Left lobe of liver (tissue), 2 donors: ENCODE results near the gene R3HDM4. TPM values are rescaled to one million over a fixed set of nuclear protein-coding genes. Genes with fewer than 3 reads are reported as not detected.
"Not testable (repeated sequence)": the region's sequence is repeated elsewhere in the genome, so short reads cannot be mapped to it uniquely, and the experiment has no call there.

Experiments used
- ATAC-seq: fragments of 200-7000 bp; cut with Tn5 transposase; one replicate; pipeline ENCODE4 v1.9.1; 2020; ENCODE audit warnings: mild to moderate bottlenecking, moderate library complexity
- DNase-seq: peaks from one replicate; pipeline ENCODE4 v3.0.0-alpha.2; 2020; ENCODE audit warnings: low spot score
- total RNA-seq: library from RNA; stranded (reverse); gene quantifications from one replicate; pipeline ENCODE4 v1.2.1, GENCODE V29; 2021
- donor health status: DM: no; HTN: no; CAD: no; lungs with moderate emphysema.
- donor health status: DM: no; HTN: yes; CAD: no.

R3HDM4 gene
- total RNA-seq, 1 donor from 2014 or later: 20.9 TPM

DNA sequence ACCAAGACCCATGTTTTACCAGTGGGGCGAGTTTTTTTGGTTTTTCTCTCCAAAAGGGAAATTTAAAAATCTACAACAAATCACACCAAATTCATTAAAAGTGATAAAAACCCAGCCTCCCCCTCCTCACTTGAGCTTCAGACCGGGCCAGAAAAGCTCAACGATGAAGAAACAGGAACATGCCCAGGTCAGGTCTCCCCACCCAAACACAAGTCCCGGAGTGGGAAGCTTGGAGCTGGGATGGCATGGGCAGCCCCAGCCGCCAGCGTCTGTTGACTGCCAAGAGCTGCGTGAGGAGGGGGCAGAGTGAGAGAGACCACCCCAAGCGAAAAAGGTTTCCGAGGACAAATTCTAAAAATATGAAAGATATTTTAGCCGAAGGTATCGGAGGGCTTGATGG is 16.0 kb downstream of the R3HDM4 start:
- ATAC-seq (no peak), DNase-seq (no peak)

DNA sequence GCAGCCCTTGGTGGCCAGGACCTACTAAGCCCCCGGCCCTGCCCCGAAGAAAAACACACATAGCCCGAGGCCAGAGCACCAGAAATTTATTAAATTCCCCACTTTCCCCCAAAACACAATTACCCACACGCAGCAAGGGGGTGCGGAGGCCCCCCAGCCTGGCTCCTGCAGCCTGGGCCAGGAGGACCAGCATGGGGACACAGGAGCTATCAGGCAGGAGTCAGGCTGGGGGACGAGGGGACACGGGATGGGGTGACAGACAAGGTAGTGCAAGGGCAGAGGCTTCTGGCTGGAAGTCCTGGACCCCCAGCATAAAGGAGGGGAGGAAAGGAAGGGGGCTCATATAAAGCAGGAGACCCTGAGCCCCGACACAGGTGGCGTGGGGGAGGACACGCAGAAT is 16.6 kb downstream of the R3HDM4 start:
- DNase-seq (no peak), ATAC-seq (no peak)

DNA sequence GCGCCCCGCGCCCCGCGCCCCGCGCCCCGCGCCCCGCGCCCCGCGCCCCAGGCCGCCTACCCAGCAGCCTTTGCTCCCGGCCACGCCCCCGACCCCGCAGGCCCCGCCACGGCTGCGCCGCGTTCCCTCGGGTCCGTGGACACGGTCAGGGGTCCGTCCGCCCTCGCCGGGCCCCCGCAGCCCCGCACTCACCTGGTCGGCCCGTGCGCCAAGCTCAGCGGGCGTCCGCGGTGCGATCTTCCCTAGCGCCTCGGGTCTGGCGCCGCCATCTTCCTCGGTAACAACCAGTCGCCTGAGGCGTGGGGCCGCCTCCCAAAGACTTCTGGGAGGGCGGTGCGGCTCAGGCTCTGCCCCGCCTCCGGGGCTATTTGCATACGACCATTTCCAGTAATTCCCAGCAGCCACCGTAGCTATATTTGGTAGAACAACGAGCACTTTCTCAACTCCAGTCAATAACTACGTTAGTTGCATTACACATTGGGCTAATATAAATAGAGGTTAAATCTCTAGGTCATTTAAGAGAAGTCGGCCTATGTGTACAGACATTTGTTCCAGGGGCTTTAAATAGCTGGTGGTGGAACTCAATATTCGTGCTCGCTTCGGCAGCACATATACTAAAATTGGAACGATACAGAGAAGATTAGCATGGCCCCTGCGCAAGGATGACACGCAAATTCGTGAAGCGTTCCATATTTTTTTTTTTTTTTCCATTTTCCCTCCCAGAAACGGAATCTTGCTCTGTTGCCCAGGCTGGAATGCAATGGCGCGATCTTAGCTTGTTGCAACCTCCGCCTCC is 19.9 kb downstream of the R3HDM4 start, which contains the start of the genes MED16 and RNU6-9:
Gene MED16, minus strand, starts transcription at position 294 of the 796 bp plus-strand sequence. CDS start 2,056 bp downstream, outside the sequence.
Gene RNU6-9, plus strand, starts transcription at position 591 of the 796 bp plus-strand sequence.
- ATAC-seq: peak; percentile 97
- peak; percentile 90 for DNase-seq

DNA sequence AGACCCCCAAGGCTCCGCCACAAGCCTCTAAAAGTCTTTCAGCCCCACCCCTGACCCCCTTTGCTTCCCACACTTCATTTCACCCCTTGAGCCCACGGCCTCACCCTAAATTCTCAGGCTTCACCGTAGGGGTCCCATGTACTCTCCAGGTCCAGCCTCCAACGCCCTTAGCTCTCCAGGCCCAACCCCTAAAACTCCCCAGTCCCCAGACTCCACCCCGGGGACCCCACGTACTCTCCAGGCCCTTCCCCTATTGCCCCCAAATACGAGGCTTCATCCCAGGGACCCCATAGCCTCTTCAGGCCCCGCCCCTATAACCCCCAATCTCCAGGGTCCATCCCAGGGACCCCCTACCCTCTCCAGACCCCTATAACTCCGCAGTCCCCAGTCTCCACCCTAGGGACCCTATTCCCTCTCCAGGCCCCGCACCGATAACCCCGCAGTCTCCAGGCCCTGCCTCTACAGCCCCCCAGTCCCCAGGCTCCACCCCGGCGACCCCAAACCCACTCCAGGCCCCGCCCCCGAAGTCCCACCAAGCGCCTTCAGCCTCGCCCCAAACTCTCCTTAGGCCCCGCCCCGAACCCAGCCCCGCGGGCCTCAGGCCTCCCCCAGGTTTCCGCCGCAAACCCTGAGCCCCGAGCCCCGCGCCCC is 20.7 kb downstream of the R3HDM4 start:
- no peak for ATAC-seq
- no peak for DNase-seq

DNA sequence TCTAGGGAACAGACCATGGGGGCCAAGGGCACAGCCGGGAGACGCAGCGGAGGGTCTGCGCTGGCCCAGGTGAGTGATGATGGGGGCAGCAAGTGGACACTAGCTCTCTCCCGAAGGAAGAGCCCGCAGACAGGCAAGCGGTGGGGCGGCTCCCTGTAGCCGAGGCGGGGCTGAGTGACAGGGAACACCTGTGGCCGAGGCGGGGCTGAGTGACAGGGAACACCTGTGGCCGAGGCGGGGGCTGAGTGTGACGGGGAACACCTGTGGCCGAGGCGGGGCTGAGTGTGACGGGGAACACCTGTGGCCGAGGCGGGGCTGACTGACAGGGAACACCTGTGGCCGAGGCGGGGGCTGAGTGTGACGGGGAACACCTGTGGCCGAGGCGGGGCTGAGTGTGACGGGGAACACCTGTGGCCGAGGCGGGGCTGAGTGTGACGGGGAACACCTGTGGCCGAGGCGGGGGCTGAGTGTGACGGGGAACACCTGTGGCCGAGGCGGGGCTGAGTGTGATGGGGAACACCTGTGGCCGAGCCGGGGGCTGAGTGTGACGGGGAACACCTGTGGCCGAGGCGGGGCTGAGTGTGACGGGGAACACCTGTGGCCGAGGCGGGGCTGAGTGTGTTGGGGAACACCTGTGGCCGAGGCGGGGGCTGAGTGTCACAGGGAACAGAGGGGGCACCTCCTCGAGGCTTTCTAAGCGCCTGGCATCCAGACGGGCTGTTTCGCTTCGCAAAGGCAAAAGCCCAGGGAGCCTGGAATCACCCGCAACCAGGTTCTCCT is 21.4 kb downstream of the R3HDM4 start:
- not testable (repeated sequence) for ATAC-seq, DNase-seq

DNA sequence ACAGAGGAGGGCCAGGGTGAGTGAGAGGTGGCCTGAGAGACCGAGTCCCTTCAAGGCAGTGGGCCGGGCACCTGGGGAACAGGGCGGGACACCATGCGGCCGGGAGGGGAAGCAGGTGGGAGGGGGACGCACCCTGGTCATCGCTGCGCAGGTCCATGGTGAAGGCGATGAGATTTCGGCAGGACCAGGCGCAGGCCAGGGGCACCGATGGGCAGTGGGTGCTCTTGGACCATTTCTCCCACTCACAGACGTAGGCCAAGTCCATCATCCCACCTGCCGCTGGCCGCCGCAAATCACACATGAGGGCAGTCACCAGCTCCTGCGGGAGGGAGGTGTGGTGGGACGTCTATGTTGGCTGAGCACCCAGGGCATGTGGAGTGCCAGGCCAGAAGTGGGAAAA is 22.2 kb downstream of the R3HDM4 start:
- ATAC-seq (no peak), DNase-seq (no peak)

DNA sequence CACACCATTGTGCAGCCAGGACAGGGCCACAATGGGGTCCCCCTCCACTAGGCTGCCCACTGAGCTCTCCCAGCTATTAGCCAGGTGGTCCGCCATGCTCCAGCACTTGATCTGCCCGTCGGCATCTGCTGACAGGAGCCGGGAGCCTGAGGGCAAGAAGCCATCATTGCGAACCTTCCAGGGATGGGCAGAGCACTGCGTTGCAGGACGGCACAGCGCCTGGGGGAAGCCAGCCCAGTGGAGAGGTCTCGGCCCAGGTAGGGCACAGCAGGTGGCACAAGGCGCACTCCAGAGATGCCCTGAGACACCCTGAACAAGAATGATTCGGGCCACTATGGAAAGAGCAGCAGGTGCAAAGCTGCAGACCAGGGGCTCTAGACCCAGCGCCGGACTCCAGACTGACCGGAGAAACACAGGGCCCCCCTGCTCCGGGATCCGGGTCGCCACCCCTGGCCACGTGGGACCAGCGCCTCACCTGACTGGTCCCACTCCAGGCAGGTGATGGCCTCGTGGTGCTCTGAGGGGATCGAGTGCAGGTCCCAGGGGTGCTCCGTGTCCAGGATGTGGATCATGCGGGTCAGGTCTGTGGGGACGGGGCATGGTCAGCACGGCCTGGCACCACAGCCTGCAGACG is 23.2 kb downstream of the R3HDM4 start:
- no peak for ATAC-seq
- no peak for DNase-seq

DNA sequence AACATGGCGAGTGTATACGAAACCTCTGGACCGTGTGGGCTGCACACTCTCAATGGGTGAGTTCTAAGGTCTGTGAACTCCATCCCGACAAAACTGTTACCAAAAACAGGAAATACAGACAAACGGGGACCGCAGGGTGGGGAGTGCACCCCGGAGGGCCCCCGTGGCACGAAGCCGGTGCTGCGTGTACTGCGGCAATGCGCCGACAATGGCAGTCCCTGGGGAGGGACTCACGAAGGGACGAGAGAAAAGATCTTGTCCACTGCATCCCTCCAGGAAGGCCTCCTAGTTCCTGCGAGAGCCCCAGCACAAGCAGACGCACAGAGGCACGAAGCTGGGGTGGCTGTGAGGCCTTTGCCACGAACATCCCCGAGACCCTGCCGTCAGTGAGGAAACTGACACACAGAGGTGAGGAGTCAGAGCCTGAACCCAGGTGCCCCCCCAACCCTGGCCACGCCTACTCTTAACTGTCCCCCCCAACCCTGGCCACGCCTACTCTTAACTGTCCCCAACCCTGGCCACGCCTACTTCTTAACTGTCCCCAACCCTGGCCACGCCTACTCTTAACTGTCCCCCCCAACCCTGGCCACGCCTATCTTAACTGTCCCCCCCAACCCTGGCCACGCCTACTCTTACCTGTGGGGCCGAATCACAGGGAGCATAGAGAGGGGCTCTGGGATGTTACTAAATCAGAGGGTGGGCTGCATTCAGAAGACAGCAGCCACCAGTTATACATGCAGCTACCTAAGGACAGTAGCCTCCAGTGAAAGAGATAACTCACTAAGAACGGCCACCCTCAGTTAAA is 24.2 kb downstream of the R3HDM4 start:
- no peak for DNase-seq
- no peak for ATAC-seq

DNA sequence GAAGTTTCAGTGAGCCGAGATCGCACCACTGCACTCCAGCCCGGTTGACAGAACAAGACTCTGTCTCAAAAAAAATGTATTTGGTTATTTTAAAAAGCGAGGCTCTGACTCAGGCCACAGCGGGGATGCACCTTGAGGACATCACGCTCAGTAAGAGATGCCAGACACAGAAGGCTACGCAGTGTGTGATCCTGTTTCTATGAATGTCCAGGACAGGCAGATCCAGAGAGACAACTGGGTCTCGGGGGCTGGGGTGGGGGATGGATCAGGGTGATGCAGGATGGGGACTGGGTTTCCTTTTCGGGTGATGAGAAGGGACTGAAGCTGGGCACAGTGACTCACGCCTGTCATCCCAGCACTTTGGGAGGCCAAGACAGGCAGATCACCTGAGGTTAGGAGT is 25.4 kb downstream of the R3HDM4 start:
- DNase-seq (no peak), ATAC-seq (no peak)

DNA sequence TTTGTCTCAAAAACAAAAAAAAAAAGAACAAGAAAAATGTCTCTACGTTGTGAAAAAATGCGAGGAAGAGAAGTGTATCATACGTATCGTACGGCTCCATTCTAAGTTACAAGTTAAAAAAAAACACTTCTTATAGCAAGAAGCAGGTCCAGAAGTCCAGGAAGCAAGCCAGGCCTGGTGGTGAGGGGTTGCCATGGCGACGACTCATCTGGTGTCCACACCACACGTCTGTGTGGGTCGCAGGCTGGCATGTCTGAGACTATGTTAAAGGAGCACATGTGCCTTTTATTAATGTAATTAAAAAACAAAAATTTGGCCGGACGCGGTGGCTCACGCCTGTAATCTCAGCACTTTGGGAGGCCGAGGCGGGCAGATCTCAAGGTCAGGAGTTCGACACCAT is 25.9 kb downstream of the R3HDM4 start:
- no peak for ATAC-seq
- no peak for DNase-seq

DNA sequence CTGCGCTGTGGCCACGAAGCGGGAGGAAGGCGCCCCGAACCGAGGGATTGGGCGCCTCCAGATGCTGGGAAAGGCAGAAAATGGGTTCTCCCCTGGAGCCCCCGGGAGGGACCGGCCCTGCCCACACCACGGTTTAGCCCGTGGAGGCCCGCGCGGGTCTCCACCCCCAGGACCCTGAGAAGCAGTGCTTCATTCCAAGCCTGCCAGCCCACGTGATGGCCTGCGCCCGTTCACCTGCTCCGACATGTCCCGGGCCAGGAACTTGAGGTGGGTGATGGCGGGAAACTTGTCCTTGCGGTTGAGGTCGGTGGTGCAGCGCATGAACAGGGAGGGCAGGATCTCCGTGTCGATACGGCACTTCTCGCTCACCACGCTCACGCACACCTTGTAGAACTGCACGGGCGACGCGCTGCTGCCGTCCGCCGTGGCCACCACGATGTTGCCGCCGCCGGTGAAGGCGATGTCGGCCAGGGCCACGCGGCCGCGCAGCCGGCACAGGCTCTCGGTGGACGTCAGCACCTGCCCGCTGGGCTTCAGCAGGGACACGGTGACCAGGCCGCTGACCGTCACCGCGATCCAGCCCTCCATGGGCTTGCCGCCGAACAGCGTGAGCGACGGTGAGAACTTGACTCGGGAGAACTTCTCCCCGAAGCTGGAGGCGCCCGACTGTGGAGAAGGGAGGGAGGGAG is 27.3 kb downstream of the R3HDM4 start:
- ATAC-seq: no peak
- no peak for DNase-seq

DNA sequence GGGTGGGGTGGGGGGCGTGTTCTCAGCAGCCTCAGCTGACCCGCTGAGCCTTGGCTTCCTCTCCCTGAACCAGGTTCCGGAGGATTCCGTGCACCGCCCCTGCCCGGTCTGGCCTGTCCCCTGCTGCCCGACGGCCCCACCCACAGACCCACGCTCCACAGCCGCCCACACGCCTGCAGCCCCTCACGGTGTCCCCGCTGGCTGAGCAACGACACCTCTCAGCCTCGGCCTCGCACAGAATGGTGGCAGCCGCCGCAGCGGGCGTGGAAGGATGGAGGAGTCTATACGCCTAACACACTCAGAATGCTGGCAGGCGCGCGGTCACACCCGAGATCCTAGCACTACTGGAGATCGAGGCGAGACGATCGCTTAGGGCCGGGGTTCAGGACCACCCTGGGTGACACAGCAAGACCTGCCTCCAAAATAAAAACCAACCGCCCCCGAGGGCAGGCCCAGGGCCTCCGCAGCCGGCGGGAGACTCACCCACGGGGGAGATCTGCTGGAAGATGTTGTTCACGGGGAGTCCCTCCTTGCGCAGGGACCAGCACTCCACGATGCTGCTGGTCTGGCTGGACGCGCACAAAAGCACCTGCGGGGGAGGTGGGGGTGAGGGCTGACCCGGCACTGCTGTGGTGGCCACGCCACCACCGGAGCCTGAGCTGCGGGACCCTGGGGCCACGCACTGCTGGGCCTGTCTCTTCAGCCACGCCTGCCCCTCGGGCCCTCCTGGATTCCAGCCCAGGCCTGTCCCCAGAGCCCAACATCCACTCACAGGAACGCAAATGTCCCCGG is 28.4 kb downstream of the R3HDM4 start:
- no peak for DNase-seq
- ATAC-seq: no peak

DNA sequence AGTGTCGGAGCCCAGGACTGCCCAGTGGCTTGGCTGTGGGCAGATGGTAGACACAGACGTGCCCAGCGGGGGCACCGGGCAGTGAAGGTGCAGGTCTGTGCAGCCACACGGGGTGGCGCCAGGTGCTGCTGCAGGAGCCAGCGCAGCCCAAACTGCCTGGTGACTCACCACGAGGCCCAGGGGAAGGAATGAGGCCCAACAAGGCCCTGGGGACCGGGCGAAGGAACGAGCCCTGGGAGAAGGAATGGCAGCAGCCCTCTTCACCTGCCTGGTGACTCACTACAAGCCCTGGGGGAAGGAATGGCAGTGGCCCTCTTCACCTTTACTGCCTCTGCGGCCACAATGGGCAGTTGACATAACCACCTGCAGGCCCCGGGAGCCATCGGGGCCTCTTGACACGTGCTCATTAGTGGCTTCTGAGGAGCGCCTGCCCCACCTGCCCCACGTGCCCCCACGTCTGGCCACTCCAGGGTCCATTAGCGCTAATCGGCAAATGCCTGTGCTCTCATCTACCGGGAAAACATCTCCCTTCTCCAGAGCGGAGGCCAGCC is 29.3 kb downstream of the R3HDM4 start:
- peak; percentile 25 for ATAC-seq

DNA sequence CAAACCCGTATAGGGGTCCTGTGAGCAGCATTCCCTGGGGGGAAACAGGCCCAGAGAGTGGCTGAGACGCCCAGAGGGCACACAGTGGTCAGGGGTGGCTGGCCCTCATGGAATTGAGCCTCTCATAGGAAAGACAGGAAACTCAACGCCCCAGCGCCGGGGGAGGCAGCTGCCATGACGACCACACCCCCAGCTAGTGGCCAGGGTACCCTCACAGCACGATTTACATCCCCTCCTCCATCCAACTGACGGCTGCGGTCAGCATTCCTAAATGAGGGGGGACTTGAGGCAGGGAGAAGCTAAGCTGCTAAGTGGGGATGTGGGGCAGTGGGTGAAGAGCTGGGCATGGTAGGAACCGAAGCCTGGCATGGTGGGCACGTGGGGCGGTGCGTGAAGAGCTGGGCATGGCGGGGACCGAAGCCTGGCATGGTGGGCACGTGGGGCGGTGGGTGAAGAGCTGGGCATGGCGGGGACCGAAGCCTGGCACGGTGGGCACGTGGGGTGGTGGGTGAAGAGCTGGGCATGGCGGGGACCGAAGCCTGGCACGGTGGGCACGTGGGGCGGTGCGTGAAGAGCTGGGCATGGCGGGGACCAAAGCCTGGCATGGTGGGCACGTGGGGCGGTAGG is 30.0 kb downstream of the R3HDM4 start:
- no peak for ATAC-seq
- DNase-seq: no peak

More for the DNA sequence above, 29.3 kb downstream of the R3HDM4 start:
- DNase-seq: no peak

DNA sequence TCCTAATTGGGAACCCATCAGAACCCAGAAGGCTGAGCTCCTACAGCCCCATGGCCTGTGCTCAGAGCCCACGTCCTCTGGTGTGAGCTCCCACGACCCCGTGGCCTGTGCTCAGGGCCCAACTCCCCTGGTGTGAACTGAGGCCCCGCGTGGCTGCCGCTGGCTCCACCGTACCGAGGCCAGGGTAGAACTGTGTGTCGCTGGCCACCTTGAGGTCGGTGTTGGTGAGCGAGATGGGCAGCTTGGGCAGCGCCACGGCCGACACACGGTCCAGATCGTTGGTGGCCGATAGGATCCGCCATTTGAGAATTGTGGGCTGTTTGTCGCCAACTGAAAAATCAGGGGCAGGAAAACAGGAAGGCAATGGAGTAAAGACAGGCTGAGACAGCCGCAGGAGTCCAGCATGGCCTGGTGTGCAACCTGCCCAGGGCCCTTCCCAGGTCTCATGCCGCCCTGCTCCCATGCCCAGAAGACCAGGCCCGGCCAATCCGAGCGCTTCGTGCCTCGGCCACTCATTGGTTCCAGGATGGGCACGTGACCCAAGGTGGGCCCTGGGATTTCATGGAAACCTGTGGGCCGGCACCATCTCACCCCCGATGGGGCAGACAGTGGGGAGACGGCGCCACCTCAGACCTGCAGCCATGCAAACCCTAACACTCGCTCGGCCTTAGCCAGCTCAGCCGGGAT is 31.5 kb downstream of the R3HDM4 start:
- ATAC-seq: no peak
- DNase-seq: no peak

DNA sequence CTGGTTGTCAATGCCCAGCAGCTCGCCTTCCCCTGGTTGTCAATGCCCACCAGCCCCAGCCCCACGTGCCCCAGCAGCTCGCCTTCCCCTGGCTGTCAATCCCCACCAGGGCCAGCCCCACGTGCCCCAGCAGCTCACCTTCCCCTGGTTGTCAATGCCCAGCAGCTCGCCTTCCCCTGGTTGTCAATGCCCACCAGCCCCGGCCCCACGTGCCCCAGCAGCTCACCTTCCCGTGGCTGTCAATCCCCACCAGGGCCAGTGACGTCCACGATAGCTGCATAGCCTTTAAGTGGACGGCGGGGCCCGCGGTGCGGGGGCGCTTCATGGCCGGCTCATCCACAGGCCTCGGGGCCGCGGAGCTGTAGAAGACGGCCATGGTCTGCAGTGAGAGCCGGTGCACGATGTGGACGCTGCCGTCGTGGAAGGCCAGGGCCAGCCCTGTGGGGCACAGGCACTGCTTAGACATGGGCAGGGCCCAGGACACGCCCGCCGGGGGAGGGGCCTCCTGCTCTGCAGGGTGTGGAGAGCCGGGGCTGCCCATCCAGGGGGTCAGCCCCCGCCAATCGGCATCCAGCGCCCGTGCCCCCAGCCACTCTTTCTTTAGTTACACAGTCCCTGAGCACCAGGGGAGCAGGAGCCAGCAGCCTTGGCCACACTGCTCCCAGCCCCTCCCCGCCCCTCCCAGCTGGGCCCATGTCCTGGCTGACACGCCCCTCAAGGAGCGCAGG is 33.1 kb downstream of the R3HDM4 start:
- ATAC-seq (peak; percentile 8), DNase-seq (no peak)
